H1 (cell line): ENCODE measurements around the gene SNED1. TPM values are rescaled to one million over a fixed set of nuclear protein-coding genes. Genes with fewer than 3 reads are reported as not detected.

Source experiments
- ATF2 ChIP-seq: IDR thresholded peaks from 2 replicates; pipeline ENCODE4 v1.6.1; 2012; ENCODE audit warnings: low read length, inconsistent platforms
- CBX8 ChIP-seq: fragments of 300-800, 300-1000 bp; sonication (generic); IDR thresholded peaks from 2 replicates; pipeline ENCODE4 v1.7.1; 2016; ENCODE audit warnings: low read depth, low read length, borderline replicate concordance
- CHD2 ChIP-seq: IDR thresholded peaks from 2 replicates; pipeline ENCODE4 v1.6.1; 2012; ENCODE audit warnings: low read length, improper control_type of control experiment
- JUN ChIP-seq: IDR thresholded peaks from 2 replicates; pipeline ENCODE4 v1.6.1; 2011; ENCODE audit warnings: low read depth, mild to moderate bottlenecking, improper control_type of control experiment, low read length
- PHF8 ChIP-seq: fragments of 200-600 bp; sonication (generic); conservative IDR thresholded peaks from 2 replicates; pipeline ENCODE4 v1.7.1; 2012; ENCODE audit warnings: low read depth, mild to moderate bottlenecking, inconsistent platforms, low read length, moderate library complexity
- polyA plus RNA-seq, 7 experiments: library from polyadenylated mRNA; depleted of rRNA in 3 of 7; stranded (reverse) in 5 of 7; unstranded in 2 of 7; fragments of >200 nt in 5 of 7; fragments of 200-250 nt in 2 of 7; gene quantifications; 1 replicate in 5 of 7; 2 replicates in 1 of 7; 4 replicates in 1 of 7; pipeline versions ENCODE4 v1.2.1 to v1.2.3, GENCODE V29; 2011 to 2013; ENCODE audit warnings: missing spikeins in 2 of 7, mixed read lengths in 2 of 7
- total RNA-seq: library from RNA; stranded (reverse); fragmentation: NEBNext Ultra II Directional; extraction: Animal tissue kit (Norgen Biotek cat#: 25700); gene quantifications from 2 replicates; pipeline ENCODE4 v1.2.1, GENCODE V29; 2021

Gene SNED1
- total and polyA plus RNA-seq, 2 of the 8 experiments (the other 6 are each of a cell fraction or from before 2014, with no cell fraction given): 1.9 TPM

- TF ChIP-seq PHF8 (no peak), JUN (no peak), CHD2 (no peak), CBX8 (no peak), ATF2 (no peak)
These were observed 29.4 kb upstream of the SNED1 start (continued) for GRCh38 chr2:240968731-240969624.
